Measurements from ENCODE around the gene RIN1.

RIN1 gene

GRCh38 chr11:66282468-66283455, 53.5 kb downstream of the RIN1 start:
- peak; percentile 96 for DNase-seq (ENCODE audit: low read depth)

All from ELR (cell line).